HG03060 (cell line): ENCODE data around the gene CHST11.

Experiments used
- ATAC-seq: cut with Tn5 transposase; IDR thresholded peaks from one replicate; pipeline ENCODE4 v1.9.1; 2021; ENCODE audit warnings: low read depth, moderate number of reproducible peaks; ENCODE audit not compliant: unreplicated experiment

The CHST11 gene

DNA sequence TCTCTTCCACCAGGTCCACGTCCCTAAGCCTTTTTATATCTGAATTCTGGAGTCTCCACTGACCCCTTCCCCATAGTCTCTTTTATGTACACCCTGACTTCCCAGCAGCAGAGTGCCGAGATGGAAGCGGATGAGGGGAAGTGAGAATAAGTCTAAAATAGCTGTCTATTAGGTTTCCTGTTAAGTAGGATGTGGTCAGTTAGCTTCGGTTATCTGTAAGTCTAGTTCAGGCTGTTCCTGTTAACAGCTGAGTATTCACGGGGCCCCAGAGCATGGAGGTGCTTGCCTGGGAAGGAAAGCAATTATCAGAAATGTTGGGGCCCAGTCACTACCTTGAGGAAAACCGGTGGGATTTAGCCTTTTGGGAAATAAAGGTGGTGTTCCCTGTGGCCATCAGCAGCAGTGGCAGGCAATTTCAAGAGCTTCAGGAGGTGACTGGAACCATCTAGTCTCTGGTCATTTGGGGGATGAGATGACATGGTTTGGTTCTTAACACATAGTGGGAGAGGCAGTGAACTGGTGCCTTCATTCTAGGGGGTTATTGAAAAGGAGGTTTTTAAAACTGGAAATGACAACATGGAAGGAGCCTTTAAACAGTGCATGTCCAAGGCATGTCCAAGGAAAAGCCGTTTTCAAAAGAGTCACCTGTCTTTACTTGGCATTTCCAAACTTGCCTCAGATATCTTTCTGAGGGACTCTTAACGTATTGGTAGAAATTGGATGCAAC, 21.8 kb downstream of the CHST11 start:
- peak; percentile 77 for ATAC-seq

DNA sequence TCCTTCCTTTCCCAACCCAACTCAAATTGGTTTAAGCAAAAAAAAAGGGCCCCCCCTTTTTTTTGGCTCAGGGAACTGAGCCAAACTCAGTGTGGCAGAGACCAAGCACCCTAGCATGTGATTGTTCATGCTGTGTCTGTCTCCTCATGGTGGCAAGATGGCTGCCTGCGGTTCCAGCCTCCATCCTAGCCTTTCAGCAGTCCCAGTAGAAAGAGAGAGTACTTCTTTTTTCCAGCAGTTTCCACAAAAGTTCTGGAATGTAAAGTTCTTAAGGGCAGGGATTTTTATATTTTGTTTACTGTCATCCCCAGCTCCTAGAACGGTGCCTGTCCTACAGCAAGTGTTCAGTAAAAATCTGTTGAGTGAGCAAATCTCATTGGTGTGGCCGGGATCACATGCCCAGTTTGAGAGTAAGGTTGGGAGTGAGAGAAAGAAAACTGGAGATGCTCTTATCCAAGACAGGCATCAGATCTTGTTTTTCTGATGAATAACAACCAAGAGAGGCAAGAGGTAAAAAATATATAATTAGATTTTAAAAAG, 22.4 kb downstream of the CHST11 start:
- ATAC-seq: no peak

DNA sequence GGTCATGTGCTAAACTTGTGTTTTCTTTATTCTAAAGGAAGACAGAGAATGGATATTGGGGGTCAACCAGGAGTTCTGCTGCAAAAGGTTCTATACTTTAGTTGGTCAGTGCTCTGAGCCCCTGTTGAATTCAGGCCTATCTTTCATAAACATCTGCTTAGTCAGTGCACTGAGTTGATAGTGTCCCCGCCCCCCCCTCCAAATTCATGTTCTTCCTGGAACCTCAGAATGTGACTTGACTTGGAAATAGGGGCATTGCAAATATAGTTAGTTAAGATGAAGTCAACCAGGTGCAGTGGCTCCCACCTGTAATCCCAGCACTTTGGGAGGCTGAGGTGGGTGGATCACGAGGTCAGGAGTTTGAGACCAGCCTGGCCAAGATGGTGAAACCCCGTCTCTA, 23.3 kb downstream of the CHST11 start:
- ATAC-seq: no peak

DNA sequence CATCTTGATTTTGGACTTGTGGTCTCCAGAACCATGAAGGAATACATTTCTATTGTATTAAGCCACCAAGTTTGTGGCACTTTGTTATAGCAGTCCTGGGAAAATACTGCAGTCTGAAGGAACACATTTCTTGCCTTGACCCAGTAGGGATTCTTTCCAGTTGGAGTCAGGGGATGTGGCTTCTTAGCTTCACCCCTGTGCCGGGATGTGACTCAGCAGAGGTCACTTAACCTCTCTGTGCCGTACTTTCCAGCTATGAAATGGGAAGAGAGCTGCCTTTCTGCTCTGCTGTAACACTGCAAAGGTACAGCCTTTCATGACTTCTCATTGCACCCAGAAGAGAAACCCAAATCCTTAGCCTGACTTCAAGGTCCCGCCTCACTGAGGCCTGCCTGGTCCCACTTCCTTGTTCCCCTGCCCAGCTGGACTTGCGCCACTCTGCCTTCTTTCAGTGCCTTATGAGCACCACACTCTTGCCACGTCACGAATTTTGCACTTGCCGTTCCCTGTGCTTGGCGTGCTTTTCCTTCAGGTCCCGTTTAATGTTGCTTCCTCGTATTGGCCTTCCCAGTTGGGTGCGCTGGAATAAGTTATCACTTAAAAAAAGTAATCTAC, 24.2 kb downstream of the CHST11 start:
- no peak for ATAC-seq

DNA sequence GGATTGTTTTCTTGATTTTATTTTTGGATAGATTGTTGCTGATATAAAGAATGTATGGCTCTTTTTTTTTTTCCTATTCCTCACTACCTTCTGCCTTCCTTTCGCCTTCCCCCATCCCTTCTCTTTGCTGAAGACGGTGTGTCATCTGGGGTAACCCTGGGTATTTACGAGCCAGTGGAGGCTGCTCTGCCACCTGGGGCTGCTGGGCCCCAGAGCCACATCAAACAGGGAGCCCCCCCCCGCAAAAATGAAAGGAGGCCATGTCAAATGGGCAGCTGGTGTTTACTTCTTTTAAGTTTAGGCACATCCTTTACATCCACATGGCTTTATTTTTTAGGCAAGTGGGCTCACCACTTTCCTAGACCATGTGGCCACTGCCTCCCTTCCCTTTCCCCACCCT, 25.4 kb downstream of the CHST11 start:
- no peak for ATAC-seq

DNA sequence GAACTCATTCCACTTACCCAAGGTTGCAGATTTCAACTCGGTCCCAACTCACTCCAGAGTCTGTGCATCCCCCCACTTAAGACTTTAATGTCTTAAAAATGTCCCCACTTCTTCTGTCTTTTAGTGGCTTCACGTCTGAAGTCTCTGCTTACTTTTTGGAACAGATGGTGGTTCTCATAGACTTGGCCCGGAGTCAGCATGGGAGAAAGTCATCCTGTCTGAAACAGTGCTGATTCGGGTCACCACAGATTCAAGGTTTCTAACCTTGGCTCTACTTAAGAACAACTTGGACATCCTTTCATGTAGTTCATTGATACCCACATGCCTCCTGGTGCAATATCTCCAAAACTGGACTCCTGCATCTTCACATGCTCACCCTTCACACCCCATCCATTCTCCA, 26.0 kb downstream of the CHST11 start:
- no peak for ATAC-seq

DNA sequence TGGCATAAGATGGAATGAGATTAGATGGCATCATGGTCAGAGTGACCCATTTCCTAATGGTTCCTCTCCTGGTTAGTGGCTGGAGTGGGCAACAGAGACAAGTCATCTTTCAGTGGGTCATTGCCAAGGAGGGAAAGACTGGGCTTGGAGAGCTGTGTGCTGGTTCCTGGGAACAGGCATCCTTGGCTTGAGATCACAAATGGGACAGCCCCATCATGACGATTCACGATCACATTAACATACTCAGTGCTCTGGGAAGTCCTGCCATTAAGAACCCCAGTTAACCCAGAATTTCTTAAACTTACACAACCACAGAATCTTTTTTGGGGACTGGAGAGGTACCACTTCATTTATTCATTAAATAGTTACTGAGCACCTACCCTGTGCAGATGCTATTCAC, 27.3 kb downstream of the CHST11 start:
- no peak for ATAC-seq

DNA sequence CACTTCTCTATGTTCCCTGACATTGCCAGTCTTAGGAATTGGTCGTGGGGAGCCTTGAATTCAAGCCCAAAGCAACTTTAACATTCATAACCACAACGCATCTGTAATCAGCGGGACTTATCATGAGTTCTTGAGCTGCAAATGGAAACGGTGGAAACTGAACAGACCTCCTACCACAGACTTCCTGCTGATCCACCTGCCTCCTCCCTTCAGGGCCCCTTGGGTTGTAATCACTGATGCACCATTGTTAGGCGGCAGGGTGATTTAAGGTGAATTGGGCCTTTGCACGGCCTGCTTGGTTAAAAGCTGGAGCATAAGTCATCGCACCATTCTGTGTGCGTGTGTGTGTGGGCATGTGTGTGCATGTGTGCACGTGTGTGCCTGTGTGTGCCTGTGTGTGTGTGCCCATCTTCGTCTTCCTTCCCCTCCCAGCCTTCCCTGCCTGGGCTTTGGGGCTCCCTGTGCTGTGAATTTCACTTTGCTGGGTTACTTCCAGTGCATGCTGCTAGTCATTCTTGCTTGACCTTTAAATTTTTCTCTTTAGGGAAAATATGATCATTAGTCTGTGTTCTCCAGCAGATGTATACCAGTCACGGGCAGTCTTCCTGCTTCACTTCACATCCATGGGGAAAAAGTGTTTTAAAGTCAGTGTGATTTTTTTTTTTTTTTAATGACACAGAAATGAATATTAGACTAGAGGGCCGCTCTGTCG, 29.1 kb downstream of the CHST11 start:
- ATAC-seq: no peak

DNA sequence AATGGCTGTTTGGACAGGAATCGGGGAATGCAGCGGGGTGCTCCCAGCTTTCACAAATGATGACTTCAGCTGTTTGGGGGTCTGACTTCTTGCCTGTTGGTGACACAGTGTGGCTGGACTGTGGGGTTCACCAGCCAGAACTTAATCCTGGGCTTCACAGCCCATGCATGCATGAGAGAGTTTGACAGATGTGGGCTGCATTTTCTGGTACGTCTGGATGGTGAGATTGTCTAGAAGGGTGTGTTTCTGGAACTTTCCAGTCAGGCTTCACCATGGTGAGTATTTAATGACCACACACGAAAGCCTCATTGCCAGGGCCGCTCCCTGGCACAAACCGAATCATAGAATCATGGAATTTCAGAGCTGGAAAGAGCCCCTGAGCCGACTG, 29.6 kb downstream of the CHST11 start:
- no peak for ATAC-seq

DNA sequence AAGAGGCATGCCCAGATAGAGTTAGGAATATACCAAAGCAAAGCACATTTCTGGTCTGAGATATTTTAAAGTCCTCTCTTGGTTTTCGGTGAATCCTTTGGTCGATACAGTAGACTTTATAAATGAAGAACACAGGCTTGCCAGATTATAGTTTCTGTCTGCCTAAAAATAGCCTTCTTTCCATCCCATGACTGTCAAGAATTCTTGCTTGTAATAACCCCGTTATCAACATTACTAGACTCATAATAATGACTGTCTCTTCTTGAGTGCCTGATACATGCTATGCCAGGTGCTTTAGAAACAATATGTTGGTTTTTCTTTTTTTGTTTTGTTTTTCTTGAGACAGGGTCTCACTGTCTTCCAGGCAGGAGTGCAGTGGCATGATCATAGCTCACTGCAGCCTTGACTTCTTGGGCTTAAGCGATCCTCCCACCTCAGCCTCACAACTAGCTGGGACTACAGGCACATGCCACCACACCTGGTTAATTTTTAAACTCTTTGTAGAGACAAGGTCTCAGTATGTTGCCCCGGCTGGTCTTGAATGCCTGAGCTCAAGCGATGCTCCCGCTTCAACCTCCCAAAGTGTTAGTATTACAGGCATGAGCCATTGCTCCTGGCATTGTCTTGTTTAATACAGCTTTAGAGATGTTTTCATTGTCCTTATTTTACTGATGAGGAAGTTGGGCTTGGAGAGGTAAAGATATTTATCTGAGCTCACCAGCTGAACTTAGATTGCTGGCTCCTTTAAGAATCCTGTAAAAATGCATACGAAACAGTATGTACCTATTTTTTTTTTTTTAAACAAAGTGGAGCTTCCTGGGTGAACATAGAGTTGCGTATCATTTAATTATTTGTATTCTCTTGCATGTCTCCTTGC, 30.4 kb downstream of the CHST11 start:
- ATAC-seq: no peak

DNA sequence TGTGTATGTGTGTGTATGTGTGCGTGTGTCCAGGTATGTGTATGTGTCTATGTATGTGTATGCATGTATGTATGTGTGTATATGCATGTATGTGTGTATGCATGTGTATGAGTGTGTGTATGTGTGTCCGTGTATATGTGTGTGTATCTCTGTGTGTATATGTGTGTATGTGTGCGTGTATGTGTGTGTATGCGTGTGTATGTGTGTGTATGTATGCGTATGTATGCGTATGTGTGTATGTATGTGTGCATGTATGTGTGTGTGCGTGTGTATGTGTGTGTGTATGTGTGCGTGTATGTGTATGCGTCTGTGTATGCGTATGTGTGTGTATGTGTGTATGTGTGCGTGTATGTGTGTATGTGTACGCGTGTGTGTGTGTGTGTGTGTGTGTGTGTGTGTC, 31.6 kb downstream of the CHST11 start:
- ATAC-seq: no peak

DNA sequence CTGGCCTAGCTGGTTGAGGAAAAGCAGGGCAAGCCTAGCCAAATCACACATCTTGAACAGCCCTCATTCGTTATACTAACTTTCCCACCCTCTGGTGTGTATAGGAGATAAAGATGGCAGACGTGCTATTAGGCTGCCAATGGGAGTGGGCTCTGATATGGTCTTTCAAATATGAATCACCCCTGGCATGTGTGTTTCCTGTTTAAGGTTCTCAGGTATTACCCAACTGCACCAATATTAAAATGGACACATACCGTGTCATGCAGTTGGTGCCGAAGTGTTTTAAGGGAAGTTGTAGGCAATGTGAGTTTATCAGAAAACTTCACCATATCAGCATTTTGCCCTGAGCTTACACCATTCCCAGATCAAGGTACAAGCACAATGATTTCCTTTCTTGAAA, 33.4 kb downstream of the CHST11 start:
- no peak for ATAC-seq

DNA sequence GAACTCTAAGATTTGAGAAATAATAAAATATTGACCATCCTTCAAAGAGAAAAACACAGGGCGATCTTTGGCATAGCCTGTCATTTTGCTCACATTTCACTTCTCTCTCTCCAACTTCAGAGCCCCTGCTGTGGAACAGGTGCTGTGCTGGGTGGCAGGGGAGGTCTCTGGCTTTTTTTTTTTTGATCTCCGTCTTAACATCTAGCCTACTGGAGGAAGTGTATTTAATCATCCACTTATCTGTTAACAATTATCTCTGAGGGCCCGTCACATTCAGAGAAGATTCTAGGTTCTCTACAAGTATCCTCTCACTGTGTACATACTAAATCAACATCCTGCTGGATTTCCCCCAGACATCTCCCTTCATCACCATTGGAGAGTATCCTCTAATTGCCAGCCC, 34.1 kb downstream of the CHST11 start:
- no peak for ATAC-seq

DNA sequence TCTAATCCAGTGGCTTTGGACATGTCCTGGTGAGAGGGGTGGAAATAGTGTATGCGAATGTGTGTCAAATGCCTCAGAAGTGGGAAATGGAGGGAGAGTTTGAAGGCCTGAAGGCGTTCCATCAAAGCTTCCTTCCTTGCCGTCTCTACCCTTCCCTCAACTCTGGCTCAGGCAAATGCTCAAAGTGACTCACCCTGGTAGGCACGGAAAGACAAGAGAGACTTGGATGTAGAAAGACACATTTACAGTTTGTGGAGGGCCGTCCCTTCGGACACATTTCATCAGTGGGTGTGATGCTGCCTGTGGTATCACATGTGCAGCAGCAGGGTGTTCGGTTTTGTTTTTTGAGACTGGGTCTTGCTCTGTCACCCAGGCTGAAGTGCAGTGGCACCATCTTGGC, 36.7 kb downstream of the CHST11 start:
- no peak for ATAC-seq

DNA sequence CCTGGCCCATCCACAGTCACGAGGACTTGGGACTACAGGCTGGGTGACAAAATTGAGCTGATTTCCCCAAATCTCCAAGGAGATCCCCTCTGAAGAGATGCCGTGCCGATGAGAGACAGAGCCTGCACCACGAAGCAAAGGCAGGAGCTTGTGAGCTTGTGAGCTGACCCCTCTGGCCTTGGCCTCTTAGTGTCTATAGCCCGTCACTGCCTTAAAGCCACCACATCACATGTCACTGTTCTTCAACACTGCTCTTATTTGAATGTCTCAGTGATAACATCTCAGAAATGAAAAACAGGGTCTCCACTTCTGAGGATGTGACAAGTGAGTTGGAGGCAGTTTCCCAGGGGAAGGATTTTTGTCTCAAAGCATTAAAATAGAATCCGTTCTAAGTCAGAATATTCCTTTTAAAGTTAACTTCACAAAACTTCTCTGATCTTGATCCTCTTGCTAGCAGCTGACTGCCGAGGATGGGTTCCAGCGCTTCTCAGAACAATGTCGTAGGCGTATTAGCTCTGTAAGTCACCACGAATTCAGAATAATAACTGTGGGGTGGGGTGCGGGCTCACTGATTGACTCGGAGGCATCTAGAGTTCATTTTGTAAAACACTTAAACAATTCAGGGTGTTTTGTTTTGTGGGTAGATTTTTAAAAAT, 37.5 kb downstream of the CHST11 start:
- ATAC-seq: no peak

DNA sequence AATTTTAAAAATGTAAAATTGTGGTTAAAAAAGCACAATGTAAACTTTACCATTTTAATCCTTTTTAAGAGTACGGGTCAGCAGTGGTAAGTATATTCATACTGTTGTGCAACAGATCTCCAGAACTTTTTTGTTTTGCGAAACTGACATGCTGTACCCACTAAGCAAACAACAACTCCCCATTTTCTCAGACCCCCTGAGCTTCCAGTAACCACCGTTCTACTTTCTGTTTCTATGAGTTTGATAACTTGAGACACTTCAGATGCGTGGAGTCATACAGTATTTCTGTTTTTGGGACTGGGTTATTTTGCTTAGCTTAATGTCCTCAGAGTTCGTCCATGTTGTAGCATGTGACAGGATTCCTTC, 38.0 kb downstream of the CHST11 start:
- no peak for ATAC-seq

DNA sequence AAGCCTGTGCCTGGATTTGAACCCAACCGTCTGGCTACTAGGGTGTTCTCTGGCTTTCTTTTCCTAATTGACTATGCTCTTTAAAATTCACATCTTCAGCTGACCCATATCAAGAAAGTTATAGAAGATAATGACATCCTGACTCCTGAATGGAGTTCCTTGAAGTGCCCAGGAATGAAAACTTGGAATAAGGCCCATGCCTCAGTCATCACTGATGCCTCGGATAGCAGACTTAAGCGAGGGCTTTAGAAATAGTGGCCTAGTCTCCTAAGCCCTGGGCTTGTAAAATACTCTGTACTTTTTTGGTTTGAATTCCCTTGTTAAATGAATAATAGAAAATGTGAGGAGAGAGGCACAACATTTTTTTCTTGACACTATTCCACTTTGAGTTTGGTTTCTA, 39.0 kb downstream of the CHST11 start:
- ATAC-seq: no peak

DNA sequence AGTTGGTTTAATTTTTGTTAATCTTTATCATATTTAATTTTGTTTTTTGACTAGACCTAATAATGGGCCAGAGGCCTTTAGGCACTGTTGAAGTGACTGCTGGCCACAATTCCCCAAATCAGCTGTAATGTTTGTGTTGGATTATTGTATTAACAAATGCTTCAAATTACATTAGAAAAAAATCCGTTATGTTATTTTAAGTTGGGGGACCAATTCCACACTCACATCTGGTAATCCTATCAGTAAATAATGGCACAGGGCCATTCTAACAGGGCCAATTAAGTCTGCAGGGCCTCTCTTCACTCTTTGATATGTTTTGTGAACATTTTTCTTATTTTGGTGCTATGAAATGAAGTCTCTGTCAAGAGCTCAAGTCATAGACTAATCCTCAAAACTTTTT, 39.6 kb downstream of the CHST11 start:
- no peak for ATAC-seq

DNA sequence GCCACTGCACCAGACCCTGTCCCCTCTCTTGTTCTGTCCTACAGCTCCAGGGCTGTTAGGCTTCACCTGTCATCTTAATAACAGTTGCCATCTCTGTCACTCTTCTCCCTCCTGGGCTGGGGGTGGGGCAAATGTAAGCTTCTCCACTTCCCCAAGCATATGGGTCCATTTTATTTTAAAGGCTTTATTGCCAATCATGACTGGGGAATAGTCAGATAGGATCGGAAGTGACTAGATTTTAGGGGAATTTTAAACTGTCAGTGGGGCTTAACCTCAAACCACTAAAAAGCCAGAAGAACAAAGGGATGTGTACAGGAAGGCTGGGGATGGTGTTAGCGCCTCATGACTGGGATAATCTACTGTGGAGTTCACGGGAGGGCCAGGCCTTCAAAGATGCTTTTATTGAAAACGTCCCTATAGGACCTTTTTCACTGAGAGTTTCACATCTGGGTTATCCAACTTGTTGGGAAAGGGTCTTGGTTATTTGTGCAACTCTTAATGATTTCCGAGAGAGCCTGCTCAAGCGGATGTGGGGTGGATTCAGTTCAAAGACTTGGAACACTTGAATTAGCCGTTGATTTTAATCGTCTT, 41.6 kb downstream of the CHST11 start:
- ATAC-seq: no peak
